H9 (cell line): Measurements from ENCODE around the gene ANKRD44. TPM values are rescaled to one million over a fixed set of nuclear protein-coding genes. Genes with fewer than 3 reads are reported as not detected.

Source experiments
- DNase-seq: peaks from one replicate; pipeline ENCODE4 v3.0.0-alpha.2; 2017
- H2AFZ ChIP-seq: one replicate; pipeline ENCODE4 v1.6.1; 2013; ENCODE audit warnings: mild to moderate bottlenecking, low read length, control low read depth, moderate library complexity
- H2AK5ac ChIP-seq: 2 replicates; pipeline ENCODE4 v1.6.1; 2013; ENCODE audit warnings: low read length, control low read depth, mixed read lengths; ENCODE audit not compliant: insufficient read length
- H2BK120ac ChIP-seq: one replicate; pipeline ENCODE4 v1.6.1; 2013; ENCODE audit warnings: low read depth, mild to moderate bottlenecking, low read length, control low read depth, inconsistent platforms; ENCODE audit not compliant: poor library complexity, severe bottlenecking
- H2BK12ac ChIP-seq: 2 replicates; pipeline ENCODE4 v1.6.1; 2013; ENCODE audit warnings: low read length, control low read depth, mixed read lengths, low read depth; ENCODE audit not compliant: insufficient read length
- H2BK15ac ChIP-seq: 2 replicates; pipeline ENCODE4 v1.6.1; 2013; ENCODE audit warnings: low read depth, low read length, control low read depth
- H2BK20ac ChIP-seq: one replicate; pipeline ENCODE4 v1.6.1; 2013; ENCODE audit warnings: low read depth, mild to moderate bottlenecking, low read length, control low read depth, inconsistent platforms; ENCODE audit not compliant: poor library complexity, severe bottlenecking
- H2BK5ac ChIP-seq: 2 replicates; pipeline ENCODE4 v1.6.1; 2013; ENCODE audit warnings: low read length, control low read depth, mixed read lengths; ENCODE audit not compliant: insufficient read length
- H3K14ac ChIP-seq: 2 replicates; pipeline ENCODE4 v1.6.1; 2013; ENCODE audit warnings: low read length, control low read depth; ENCODE audit not compliant: insufficient read depth
- H3K18ac ChIP-seq: 2 replicates; pipeline ENCODE4 v1.6.1; 2013; ENCODE audit warnings: low read depth, mild to moderate bottlenecking, mixed read lengths, low read length, control low read depth; ENCODE audit not compliant: insufficient read length
- H3K23ac ChIP-seq: 2 replicates; pipeline ENCODE4 v1.6.1; 2013; ENCODE audit warnings: low read length, control low read depth, mixed read lengths, low read depth; ENCODE audit not compliant: insufficient read length
- H3K23me2 ChIP-seq: 2 replicates; pipeline ENCODE4 v1.6.1; 2013; ENCODE audit warnings: low read depth, mild to moderate bottlenecking, mixed read lengths, low read length, control low read depth; ENCODE audit not compliant: insufficient read length, poor library complexity, severe bottlenecking
- H3K27ac ChIP-seq: 2 replicates; pipeline ENCODE4 v1.5.1; 2013; ENCODE audit warnings: low read length, control low read depth, mixed read lengths, low read depth; ENCODE audit not compliant: insufficient read length
- H3K27me3 ChIP-seq: 2 replicates; pipeline ENCODE4 v1.6.1; 2013; ENCODE audit warnings: low read length, control low read depth, inconsistent platforms; ENCODE audit not compliant: insufficient read depth
- H3K4ac ChIP-seq: 2 replicates; pipeline ENCODE4 v1.6.1; 2013; ENCODE audit warnings: low read depth, mild to moderate bottlenecking, control low read depth, inconsistent platforms, low read length, moderate library complexity
- H3K4me1 ChIP-seq: 2 replicates; pipeline ENCODE4 v1.6.1; 2013; ENCODE audit warnings: low read length, control low read depth, inconsistent platforms; ENCODE audit not compliant: insufficient read depth
- H3K4me2 ChIP-seq: 2 replicates; pipeline ENCODE4 v1.6.1; 2013; ENCODE audit warnings: low read length, control low read depth, mixed read lengths; ENCODE audit not compliant: insufficient read length, insufficient read depth
- H3K56ac ChIP-seq: 2 replicates; pipeline ENCODE4 v1.6.1; 2013; ENCODE audit warnings: low read depth, mild to moderate bottlenecking, mixed read lengths, low read length, control low read depth; ENCODE audit not compliant: insufficient read length
- H3K79me1 ChIP-seq: 2 replicates; pipeline ENCODE4 v1.6.1; 2013; ENCODE audit warnings: low read depth, mild to moderate bottlenecking, moderate library complexity, low read length, control low read depth, inconsistent platforms; ENCODE audit not compliant: insufficient read depth, poor library complexity, severe bottlenecking
- H3K79me2 ChIP-seq: 2 replicates; pipeline ENCODE4 v1.6.1; 2013; ENCODE audit warnings: low read length, control low read depth, inconsistent platforms; ENCODE audit not compliant: insufficient read depth
- H3K9ac ChIP-seq: 2 replicates; pipeline ENCODE4 v1.6.1; 2013; ENCODE audit warnings: low read length, control low read depth, mixed read lengths; ENCODE audit not compliant: insufficient read length; ENCODE audit errors: extremely low read depth
- H3K9me3 ChIP-seq: one replicate; pipeline ENCODE4 v1.6.1; 2013; ENCODE audit warnings: low read depth, low read length, inconsistent platforms; ENCODE audit not compliant: control insufficient read depth
- H3T11ph ChIP-seq: one replicate; pipeline ENCODE4 v1.6.1; 2013; ENCODE audit warnings: mild to moderate bottlenecking, low read length, control low read depth, inconsistent platforms
- H4K20me1 ChIP-seq: one replicate; pipeline ENCODE4 v1.6.1; 2013; ENCODE audit not compliant: control insufficient read depth, insufficient read length, insufficient read depth
- H4K5ac ChIP-seq: 2 replicates; pipeline ENCODE4 v1.6.1; 2013; ENCODE audit warnings: low read depth, mild to moderate bottlenecking, mixed read lengths, low read length, control low read depth; ENCODE audit not compliant: insufficient read length
- H4K8ac ChIP-seq: replicated peaks from 2 replicates; pipeline ENCODE4 v1.6.1; 2013; ENCODE audit warnings: low read length, control low read depth, mixed read lengths, low read depth; ENCODE audit not compliant: insufficient read length
- H4K91ac ChIP-seq: 2 replicates; pipeline ENCODE4 v1.6.1; 2013; ENCODE audit warnings: low read depth, mild to moderate bottlenecking, moderate library complexity, mixed read lengths, low read length, control low read depth; ENCODE audit not compliant: insufficient read length
- H3K27ac Mint-ChIP-seq, 3 experiments: 2 replicates in 2 of 3; 3 replicates in 1 of 3; pipeline ENCODE4 v1.8.0; 2020 to 2021; ENCODE audit warnings: mixed read lengths in 3 of 3, mild to moderate bottlenecking in 1 of 3, moderate library complexity in 1 of 3
- H3K27me3 Mint-ChIP-seq: 2 replicates; pipeline ENCODE4 v1.8.0; 2021; ENCODE audit warnings: low read depth, mild to moderate bottlenecking, moderate library complexity, mixed read lengths
- H3K36me3 Mint-ChIP-seq, 3 experiments: 2 replicates in 2 of 3; 3 replicates in 1 of 3; pipeline ENCODE4 v1.8.0; 2020 to 2021; ENCODE audit warnings: low read depth in 3 of 3, mixed read lengths in 3 of 3; ENCODE audit not compliant: insufficient read depth in 1 of 3
- H3K4me1 Mint-ChIP-seq, 2 experiments: 2 replicates each; pipeline ENCODE4 v1.8.0; 2020; ENCODE audit warnings: mixed read lengths in 2 of 2
- H3K4me3 Mint-ChIP-seq, 2 experiments: 2 replicates in 1 of 2; 3 replicates in 1 of 2; pipeline ENCODE4 v1.8.0; 2020 to 2021; ENCODE audit warnings: mild to moderate bottlenecking in 2 of 2, mixed read lengths in 2 of 2, moderate library complexity in 1 of 2
- H3K9me3 Mint-ChIP-seq, 2 experiments: 2 replicates in 1 of 2; 3 replicates in 1 of 2; pipeline ENCODE4 v1.8.0; 2020; ENCODE audit warnings: mild to moderate bottlenecking in 2 of 2, mixed read lengths in 2 of 2, moderate library complexity in 1 of 2
- CTCF ChIP-seq: fragments of 200-600 bp; sonication (generic); conservative IDR thresholded peaks from 3 replicates; pipeline ENCODE4 v1.8.0; 2021; ENCODE audit warnings: antibody characterized with exemption, mild to moderate bottlenecking
- WGBS: extraction: QIAGEN DNeasy Blood & Tissue Kit; methylation state at CpG from one replicate; pipeline ENCODE4 v1.1.7; 2013; ENCODE audit warnings: missing lambda C conversion rate, low lambda C conversion rate, mixed read lengths; ENCODE audit not compliant: insufficient read length; ENCODE audit errors: extremely low coverage; 5-methylcytosine and 5-hydroxymethylcytosine counted together
- total RNA-seq: library from RNA; stranded (reverse); gene quantifications from 2 replicates; pipeline ENCODE4 v1.2.1, GENCODE V29; 2021

Gene ANKRD44
- total RNA-seq, 1 experiment from 2014 or later = 1.9 TPM

- Histone ChIP-seq H4K20me1 (no peaks in the 10 kb centered on the region), H2BK15ac (no peak overlapping the region), H3K79me1 (no peaks in the 10 kb centered on the region), H2AK5ac (no peak overlapping the region), H2BK120ac (no peak overlapping the region), H3K9me3 (no peaks in the 10 kb centered on the region), H4K8ac (no peak overlapping the region), H3K79me2 (no peaks in the 10 kb centered on the region), H3K23me2 (no peaks in the 10 kb centered on the region), H3K27me3 (no peaks in the 10 kb centered on the region), H3K14ac (no peak overlapping the region), H3K27ac (no peak overlapping the region), H3K23ac (no peak overlapping the region), H3K18ac (no peak overlapping the region), H4K5ac (no peak overlapping the region), H3K4ac (no peak overlapping the region), H4K91ac (no peak overlapping the region), H3K56ac (no peak overlapping the region), H3T11ph (no peak overlapping the region), H3K4me2 (no peak overlapping the region), H2BK20ac (no peak overlapping the region), H3K9ac (no peak overlapping the region), H2AFZ (no peak overlapping the region), H2BK5ac (no peak overlapping the region), H3K4me1 (no peaks in the 10 kb centered on the region; the same call in 1 of the 2 replicates), H2BK12ac (no peak overlapping the region)
- H3K4me1 Mint-ChIP-seq = no peaks in the 10 kb centered on the region
- no peak for TF ChIP-seq CTCF
- no peak overlapping the region for H3K4me3 Mint-ChIP-seq
- H3K27me3 Mint-ChIP-seq = no peaks in the 10 kb centered on the region; the same call in 1 of the 2 replicates
- no peaks in the 10 kb centered on the region; a peak in 1 of 5 replicates for H3K9me3 Mint-ChIP-seq
- H3K27ac Mint-ChIP-seq = no peak overlapping the region
- DNase-seq = no peak
- H3K36me3 Mint-ChIP-seq = no peaks in the 10 kb centered on the region
- no CpG with 5 or more reads among the region's 3 CpGs for WGBS
These were observed 62.0 kb downstream of the ANKRD44 start for GRCh38 chr2:197248623-197249022.
